ENCODE data around the gene LHFPL2.

The LHFPL2 gene

DNA sequence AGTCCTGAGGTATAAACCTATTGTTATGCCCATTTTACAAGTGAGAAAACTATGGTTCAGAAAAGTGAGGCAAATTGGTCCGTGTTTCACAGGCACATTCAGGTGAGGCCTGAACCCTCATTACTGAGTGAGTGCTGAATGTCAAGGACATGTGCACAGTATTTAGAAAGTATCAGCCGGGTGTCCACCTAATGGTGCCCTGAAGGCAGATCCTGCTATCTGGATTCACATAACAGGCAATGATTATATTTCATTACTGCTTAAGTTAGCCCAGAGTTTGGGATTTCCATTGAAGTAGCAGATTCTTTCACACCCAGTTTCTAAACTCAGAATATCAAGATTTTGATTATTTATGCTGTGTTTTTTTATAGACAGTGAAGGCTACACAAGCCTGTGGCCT lies 142.7 kb downstream of the LHFPL2 start:
- no peak for FAIRE-seq
- DNase-seq (ENCODE audit: low spot score): no peak

DNA sequence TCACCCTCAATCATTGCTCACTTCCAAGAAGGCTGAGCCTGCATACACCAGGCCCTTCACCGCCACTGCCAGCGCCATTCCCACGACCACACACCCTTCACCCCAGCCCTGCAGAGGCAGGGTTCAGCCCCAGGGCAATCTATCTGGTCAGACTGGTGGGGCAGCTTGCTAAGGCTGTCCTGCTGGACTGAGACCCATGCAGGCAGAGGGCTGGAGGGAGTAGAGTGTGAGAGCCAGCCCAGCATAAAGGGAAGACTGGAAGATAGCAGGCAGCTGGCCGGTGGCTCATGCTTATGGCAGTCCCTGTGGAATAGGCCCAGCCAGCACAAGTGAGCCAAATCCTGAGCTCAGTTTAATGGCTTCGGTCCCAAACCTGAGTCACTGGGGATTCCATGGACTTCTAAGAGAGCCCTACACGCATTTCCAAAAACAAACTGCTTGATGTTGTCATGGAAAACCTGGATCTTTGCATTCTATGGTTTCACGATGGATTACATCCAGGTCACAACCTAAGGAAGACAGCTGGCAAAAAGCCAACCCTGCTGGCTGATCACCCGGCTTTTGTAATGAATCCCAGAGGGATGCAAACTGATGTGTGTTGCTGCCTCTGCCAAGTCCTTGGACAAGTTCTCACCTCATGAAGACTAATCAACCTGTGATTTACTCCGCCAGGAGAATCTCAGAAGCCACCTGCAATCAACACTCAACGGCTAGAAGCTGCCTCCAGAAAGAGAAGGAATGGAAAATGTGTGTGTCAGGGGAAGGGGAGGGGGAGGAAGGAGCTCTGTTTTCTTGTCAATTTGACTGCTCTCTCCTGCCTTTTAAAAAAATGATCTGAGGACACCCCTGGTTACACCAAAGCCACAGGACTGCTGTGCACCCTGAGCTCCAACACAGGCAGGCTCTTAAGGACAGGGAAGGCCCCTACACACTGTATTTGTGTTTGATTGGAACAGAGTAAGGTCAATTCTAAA lies 143.6 kb downstream of the LHFPL2 start:
- DNase-seq (ENCODE audit: low spot score) (peak; percentile 77), FAIRE-seq (no peak)

DNA sequence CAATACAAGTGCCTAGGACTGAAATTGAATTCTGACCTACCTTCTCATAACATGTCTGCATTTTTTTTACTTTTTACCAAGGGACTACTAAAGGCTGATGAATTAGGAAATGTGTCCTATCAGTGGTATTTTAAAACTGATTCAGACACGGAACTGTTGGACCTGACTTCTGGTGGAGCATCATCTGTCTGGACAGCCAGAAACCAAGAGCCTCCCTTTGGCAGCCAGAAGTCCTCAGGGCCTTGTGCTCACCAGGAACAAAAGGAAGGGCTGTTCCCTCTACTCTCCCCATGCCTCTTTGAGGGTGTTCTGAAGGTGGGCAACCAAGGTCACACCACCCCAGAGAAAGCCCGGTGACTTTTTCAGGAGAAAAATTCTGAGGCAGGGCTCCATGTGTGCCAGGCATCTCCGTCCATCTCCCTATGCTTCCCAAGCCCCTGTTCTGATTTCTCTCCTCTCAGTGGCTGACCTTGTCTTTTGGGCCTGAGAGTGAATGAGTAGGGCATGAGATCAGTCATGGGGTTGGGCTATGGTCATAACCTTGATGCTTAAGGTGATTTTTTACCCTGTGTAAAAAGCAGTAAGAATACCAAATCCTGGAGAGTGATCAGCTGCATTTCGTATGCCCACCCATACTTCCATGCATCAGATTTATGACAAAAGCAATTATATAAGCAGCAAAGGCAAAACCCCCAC lies 144.5 kb downstream of the LHFPL2 start:
- DNase-seq (ENCODE audit: low spot score): no peak
- FAIRE-seq: no peak

DNA sequence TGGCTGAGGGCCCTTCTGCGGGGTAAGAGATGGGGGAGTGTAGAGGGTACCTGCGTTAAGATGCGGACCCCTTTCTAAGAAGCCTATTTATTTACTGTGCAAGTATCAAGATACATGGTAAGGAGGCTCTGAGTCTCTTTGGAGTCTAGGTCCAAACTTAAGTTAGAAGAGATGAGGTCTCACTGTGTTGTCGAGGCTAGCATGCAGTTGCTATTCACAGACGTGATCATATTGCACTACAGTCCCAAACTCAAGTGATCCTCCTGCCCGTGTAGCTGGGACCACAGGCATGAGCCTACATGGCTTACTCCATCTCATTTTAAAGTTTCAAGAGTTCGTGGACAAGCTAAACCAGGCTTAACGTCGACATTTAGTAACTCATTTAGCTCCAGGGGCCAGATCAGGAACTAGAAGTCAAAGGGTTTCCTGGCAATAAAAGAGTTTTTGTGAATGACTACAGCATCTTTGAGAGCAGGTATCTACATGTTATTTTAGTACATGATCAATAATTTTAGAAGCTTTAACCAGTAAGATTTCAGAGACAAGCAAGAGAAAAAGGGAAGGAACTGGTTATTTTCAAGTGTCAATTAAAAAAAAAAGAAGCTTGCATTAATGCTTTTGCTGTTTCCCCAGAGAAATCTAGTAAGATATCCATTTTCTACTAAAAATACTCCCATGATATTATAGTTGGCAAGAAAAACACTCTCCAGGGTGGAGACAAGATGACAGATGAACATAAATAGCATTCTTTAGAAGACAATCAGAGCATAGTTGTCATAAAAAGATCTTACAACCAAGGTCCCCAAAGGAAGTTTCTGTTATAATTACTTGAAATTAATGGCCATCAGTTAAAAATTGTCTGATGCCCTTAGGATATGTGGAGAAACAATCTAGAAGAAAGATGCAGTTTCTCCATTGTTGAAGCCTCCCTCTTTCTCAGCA lies 146.9 kb downstream of the LHFPL2 start:
- FAIRE-seq (no peak), DNase-seq (ENCODE audit: low spot score) (no peak)

DNA sequence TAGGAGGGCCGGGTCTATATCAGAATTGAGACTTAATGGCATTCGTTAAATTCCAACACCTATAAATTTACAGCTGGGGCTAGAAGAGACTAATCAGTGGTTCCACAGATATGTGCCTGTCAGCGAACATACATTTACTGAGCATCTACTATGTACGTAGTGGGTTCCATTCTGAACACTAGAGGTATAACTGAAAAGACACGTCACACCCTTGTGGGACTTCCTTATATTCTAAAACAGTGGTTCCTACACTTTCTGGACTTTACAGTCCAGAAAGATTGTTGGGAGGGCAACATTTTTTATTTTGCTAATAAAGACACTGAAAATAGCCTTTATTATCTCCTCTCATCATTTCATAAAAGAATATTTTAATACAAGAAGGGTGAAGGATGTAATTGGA lies 147.7 kb downstream of the LHFPL2 start:
- DNase-seq (ENCODE audit: low spot score) (no peak), FAIRE-seq (no peak)

DNA sequence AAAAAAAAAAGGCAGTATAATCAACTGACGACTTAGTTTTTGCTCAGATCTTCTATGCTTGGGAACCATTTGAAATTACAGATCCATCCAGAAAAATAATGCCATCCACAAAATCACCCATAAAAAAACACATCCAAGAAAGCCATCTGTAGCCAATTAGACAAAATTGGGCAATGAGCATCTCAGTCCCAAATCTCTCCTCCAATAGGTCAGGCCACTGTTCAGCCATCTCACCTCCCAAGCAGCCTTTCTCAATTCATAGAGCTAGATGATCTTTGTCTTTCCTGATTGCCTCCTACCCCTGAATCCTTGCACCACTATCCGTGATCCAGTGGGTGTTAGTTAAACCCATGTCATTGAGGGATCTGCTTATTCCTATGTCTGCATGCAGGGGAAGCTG lies 148.5 kb downstream of the LHFPL2 start:
- no peak for FAIRE-seq
- no peak for DNase-seq (ENCODE audit: low spot score)

DNA sequence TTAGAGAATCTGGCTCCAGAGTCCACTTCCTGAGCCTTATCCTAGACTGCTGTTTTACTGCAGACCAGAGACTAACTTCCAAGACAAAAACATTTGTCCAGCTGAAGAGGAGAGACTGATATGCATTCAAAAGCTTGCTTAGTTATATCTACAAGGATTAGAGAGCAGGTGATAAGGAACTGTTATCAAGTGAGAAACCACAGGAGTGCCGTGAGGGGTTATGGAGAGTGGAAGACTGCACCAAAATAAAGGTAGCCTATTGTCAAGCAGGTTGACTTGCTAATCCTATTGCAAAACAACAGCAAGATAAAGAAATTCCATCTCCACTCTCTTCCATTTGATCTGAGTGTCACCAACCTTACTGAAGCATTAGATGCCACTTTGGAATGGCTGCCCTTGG lies 149.1 kb downstream of the LHFPL2 start:
- DNase-seq (ENCODE audit: low spot score) (no peak), FAIRE-seq (no peak)

DNA sequence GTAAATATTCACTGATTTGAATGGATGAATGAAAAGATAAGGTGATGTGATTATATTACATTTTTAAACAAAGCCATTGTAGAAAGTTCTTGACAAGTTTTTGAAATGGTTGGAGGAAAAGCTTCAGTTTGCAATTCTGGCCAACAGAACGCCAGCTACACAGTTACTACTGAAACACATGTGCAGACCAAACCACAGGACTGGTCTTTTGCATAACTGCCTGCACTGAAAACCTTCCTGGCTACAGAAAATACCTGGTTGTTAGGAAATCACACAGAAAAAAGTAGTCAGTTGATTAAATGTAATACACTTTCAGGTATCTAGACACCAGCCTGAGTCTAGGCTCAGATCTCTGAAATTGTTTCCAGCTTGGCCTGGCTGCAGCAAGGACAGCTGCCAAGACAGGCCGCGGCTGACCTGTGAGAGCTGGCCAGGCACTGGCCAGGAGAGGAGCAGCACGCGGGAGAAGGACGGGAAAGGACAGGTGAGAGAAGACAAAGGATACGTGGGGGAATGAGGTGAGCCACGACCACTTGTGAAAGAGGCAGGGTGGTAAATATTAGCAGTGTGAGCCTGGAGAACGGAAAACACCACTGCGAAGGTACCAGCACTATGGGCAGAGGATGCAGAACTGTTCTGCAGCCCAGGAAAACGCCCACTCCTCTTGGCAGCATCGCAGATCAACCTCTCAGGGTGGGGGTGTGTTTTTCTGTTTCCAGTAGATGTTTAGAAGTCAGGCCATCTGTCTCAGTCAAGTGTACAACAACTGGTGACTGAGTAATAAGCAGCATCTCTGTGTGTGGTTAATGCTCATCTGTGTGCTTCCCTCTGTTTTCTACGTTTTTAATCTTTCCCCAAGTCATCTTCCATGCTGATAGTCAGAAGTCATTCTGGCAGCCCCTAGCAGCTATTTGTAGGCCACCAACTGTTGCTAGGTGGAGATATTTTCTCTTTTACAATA lies 150.7 kb downstream of the LHFPL2 start:
- DNase-seq (ENCODE audit: low spot score) (no peak), FAIRE-seq (no peak)

DNA sequence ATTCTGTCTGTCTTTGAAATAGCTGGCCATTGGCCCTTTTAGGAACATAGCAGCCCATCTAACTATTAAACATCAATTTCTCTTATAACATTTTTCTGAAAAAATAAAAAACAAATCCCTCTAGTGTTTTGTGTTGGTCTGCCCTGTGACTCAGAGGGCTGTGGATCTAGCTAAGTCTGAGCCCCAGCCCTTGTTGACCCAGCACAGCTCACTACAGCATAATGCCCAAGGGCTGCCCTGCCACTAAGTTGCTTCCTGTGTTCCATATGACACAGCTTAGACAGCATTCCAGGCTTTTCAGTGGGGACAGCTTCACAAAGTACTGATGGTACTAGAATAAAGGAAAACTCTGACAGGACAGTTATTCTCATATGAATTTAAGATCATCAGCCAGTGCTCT lies 152.2 kb downstream of the LHFPL2 start:
- no peak for DNase-seq (ENCODE audit: low spot score)
- no peak for FAIRE-seq

DNA sequence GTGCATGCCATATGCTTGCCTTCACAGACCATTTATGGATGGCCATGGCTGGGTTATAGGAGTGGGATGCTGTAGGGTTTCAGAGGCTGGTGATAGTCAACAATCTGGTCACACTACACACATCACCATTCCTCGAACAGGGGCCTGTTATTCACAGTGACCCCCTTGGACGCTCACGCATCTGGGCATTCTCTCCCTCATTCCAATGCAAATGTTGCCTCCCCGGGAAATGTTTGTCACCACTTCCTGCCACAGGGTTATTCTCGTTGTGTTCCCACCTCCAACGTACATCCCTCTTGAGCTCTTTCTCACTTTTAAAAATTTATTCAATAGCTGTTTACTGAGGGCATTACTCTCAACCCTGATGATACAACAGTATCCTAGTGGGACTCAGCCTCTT lies 152.8 kb downstream of the LHFPL2 start:
- DNase-seq (ENCODE audit: low spot score) (no peak), FAIRE-seq (no peak)

DNA sequence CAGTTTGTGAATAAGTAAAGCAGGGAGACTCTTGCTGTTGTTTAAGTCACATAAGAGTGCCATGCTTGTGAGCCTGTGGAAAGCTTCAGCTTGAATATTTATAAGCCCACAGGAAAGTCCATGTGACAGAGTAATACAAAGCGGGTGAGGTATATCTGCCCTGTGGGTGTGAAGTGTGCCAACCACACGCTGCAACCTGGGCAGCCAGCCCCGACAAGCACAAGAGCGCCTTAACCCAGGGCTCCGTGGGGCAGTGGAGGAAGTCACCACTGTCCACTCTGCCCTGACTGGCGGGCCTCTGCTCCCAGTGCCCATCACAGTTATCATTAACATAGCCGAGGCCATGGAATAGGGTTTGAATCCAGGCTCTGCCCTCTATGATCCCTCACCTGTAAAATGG lies 155.9 kb downstream of the LHFPL2 start:
- FAIRE-seq: no peak
- no peak for DNase-seq (ENCODE audit: low spot score)

DNA sequence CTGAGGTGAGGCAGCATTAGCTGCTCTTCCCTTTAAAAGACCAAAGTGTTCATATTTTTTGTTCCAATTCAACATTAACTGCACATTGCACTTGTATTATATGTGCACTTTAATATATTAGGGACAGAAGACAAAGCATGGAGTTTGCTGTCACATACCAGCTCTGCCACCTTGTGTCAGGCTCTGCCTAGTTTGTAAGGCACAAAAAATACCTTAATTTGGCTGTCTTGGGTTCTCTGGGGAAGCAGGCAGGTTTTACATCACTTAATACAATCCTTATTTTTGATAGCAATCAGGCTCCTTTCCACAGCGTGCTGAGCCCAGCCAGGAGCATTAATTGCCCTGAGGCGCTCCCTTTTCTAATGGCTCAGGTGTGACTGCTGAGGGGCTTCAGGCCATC lies 156.3 kb downstream of the LHFPL2 start:
- DNase-seq (ENCODE audit: low spot score) (no peak), FAIRE-seq (no peak)

DNA sequence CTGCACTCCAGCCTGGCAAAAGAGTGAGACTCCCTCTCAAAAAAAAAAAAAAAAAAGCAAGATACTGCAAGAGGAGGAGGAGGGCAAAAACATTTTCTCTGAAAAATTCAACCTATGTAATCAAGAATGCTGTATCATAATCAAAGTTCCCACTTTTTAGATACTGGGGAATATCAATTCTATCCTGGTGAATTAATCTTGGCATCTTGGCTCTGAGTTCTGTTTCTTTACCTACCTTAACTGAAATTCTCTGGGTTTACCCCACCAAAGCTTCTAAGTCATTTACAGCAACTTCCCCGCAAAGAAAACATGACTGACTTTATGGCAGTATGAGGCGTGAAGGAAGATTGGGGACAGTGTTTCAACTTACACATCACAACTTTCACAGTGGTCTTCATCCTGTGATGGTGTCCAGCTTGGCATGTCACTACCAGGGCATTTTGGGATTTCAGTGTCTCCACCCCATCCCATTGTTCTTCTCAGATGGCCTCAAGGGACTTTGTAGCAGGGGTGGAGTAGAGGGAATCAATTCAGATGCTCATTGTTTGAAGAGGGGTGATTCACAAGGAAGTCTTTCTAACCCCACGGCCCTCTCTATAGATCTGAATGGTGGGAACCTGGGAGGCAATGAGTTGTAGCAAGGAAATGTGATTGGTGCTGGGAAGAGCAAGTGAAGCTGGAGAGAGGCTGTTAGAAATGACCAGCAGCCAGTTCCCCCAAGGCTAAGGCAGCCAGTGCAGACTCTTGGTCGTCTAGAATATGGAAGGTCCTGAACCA lies 157.7 kb downstream of the LHFPL2 start:
- no peak for FAIRE-seq

DNA sequence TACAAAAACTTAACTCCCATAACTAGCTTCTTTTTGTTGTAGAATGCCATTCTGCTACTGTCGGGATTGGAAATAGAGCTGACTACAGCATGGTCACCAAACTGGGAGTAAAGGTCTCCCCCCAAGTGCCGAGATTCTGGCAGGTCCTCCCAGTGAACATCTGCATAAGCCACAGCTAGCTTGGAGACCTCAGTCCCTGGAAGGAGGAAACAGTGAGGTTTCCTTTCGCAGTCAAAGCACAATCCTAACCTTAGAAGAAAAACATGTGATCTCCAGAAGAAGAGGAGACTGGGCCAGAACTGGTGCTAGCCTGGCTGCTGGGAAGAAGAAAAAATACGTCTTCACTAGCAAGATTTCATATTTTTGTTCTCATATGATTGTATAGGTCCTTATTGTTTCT lies 160.7 kb downstream of the LHFPL2 start:
- no peak for DNase-seq (ENCODE audit: low spot score)
- FAIRE-seq: no peak

More for the DNA sequence above, 157.7 kb downstream of the LHFPL2 start:
- no peak for DNase-seq (ENCODE audit: low spot score)

DNA sequence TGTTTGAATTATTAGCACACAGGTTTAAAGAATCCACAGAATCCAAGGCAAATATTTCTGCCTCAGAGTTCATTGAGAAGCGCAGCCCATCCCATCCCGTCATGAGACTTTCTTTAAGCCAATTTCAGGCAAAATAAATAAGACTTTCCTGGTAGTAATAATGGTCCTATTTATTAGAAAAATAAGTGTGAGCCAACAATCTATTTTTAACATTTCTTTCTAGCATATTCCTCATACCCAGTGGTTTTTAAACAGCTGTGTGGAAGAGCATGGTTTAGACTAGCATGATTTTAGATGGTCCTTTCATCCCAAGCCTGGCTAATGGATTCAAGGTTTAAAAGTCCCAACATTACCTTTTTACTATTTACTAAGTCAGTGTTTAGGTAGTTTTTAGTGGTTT lies 162.4 kb downstream of the LHFPL2 start:
- no peak for FAIRE-seq
- no peak for DNase-seq (ENCODE audit: low spot score)

DNA sequence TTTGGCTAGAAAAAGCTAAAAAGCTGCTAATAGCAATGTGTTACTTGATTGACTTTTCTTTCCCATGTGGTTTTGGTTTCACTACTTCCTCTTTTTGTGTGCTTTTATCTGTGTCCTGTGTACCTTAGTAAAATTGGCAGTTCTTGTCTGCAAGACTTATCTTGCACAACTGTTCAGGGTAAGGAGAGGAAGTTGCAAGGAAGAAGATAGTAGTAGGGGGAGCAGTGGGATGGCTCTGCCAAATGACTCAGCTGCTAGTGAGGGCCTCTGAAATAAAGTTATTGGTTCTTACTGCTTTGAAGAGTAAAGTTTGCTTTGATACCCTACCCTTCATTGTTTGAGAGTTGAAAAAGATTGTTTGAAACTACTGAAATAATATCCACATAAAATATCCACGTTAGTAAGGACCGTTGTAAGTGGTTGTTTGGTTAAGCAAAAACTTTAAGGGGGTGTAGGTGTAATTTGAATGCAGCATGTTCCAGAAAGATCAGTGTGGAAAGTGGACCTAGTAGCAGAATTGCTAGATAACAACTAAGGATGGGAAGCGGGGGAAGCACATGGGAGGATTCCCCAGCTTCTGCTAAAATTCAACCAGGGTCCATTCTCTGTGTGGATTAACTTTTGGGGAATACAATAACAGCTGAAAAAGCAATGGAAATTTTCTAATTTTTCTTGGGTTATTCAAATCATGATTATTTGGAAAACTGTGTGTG lies 164.6 kb downstream of the LHFPL2 start:
- no peak for DNase-seq (ENCODE audit: low spot score)
- FAIRE-seq: no peak

DNA sequence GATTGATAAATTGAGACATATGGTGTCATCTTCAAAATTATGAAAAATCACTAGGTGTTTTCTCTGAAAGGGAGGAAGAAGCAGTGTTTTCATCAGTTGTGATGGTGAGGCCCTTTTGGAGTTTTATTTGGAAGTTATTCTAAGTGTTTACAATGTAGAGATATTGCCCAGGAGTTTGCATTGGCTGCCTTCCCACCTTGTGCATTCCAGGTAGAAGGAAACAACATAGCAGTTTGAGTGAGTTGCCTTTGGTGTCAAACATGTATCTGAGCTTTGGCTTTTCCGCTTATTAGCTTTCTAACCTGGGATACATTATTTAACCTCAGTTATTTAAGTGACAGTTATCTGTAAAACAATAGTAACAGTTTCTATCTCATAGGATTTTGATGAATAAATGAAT lies 165.6 kb downstream of the LHFPL2 start:
- FAIRE-seq: no peak
- DNase-seq (ENCODE audit: low spot score): no peak

DNA sequence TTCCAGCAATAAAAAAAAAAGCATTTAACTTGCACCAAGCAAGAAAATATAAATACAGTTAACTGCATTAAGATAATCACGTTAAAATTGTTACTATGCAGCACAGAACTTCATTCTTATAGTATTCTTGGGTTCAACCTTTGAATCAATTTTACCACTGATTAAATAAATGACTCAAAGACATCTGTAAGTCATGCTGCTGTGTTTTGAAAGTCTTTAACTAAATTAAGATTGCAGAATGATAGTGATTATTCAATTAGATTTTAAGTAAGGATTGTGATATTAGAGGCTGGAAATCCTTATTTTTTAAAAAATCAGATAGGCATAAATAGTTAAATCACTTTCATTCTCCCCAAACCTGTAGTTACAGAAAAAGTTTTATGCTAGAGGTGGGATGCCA lies 171.8 kb downstream of the LHFPL2 start:
- DNase-seq (ENCODE audit: low spot score) (no peak), FAIRE-seq (no peak)

DNA sequence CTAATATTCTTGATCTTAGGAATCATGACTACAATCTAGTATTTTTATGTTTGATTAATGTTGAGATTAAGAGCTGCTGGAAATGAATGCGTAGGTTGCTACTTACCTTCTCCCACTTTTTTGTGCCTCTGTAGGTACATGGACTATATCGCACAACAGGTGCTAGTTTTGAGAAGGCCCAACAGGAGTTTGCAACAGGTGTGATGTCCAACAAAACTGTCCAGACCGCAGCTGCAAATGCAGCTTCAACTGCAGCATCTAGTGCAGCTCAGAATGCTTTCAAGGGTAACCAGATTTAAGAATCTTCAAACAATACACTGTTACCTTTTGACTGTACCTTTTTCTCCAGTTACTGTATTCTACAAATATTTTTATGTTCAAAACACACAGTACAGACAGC lies 173.2 kb downstream of the LHFPL2 start:
- no peak for FAIRE-seq

More for the DNA sequence above, 173.2 kb downstream of the LHFPL2 start:
- DNase-seq (ENCODE audit: low spot score): no peak

Data from urothelium cell line (cell line).